ENCODE results near the gene CNIH3. TPM values are rescaled to one million over a fixed set of nuclear protein-coding genes. Genes with fewer than 3 reads are reported as not detected.

The CNIH3 gene
- total RNA-seq, 4 donors from 2014 or later: 0.68 to 1.1 TPM; not detected in 2

GRCh38 chr1:224587051-224587450, 29.1 kb upstream of the CNIH3 start:
- in situ Hi-C loops (cut with MboI; ENCODE audit: low pct_ligation_motif_present in 1 of 4, low pct_unique_long_range_greater_than_20kb in 1 of 4, low sequenced_read_pairs in 3 of 4) (no loop called here), intact Hi-C loops (cut with DNase I; ENCODE audit: low total_unique reads) (no loop called here)
- Histone ChIP-seq H3K27ac (no peak overlapping the region), H3K4me1 (no peaks in the 10 kb centered on the region), H3K27me3 (no peaks in the 10 kb centered on the region), H3K9me3 (no peaks in the 10 kb centered on the region), H3K36me3 (no peaks in the 10 kb centered on the region), H3K4me3 (no peak overlapping the region)
- 83% methylated on average over 3 of the region's 3 CpGs; no CpG with 5 or more reads in 1 of the 2 donors for WGBS, 2 donors (ENCODE audit: low coverage in 1 of 2)
- no peak for DNase-seq
- TF ChIP-seq POLR2A (IDR thresholded peaks at IDR 0.05): no peak
- TF ChIP-seq POLR2AphosphoS5 (IDR thresholded peaks at IDR 0.05): no peak
- TF ChIP-seq EP300 (IDR thresholded peaks at IDR 0.05; ENCODE audit: low read depth): no peak

- Histone ChIP-seq H3K4me3 (no peak overlapping the region), H3K9me3 (no peaks in the 10 kb centered on the region), H3K27ac (no peak overlapping the region), H3K27me3 (no peaks in the 10 kb centered on the region), H3K36me3 (no peaks in the 10 kb centered on the region), H3K4me1 (no peaks in the 10 kb centered on the region)
- no peak for DNase-seq
- in situ Hi-C loops (cut with MboI; ENCODE audit: low pct_ligation_motif_present in 1 of 4, low pct_unique_long_range_greater_than_20kb in 1 of 4, low sequenced_read_pairs in 3 of 4) (no loop called here), intact Hi-C loops (cut with DNase I; ENCODE audit: low total_unique reads) (no loop called here)
- WGBS, 2 donors (ENCODE audit: low coverage in 1 of 2): 63 to 67% methylated on average over 1 of the region's 1 CpG
- TF ChIP-seq CTCF (IDR thresholded peaks at IDR 0.05) (no peak), POLR2AphosphoS5 (IDR thresholded peaks at IDR 0.05) (no peak), EP300 (IDR thresholded peaks at IDR 0.05; ENCODE audit: low read depth) (no peak), POLR2A (IDR thresholded peaks at IDR 0.05) (no peak)
Observed at GRCh38 chr1:224588515-224588914, 27.6 kb upstream of the CNIH3 start.

- WGBS, 2 donors (ENCODE audit: low coverage in 1 of 2): 77 to 85% methylated on average over 6 of the region's 6 CpGs
- intact Hi-C loops (cut with DNase I; ENCODE audit: low total_unique reads) (no loop called here), in situ Hi-C loops (cut with MboI; ENCODE audit: low pct_ligation_motif_present in 1 of 4, low pct_unique_long_range_greater_than_20kb in 1 of 4, low sequenced_read_pairs in 3 of 4) (no loop called here)
- Histone ChIP-seq H3K27ac (no peak overlapping the region), H3K27me3 (no peaks in the 10 kb centered on the region), H3K4me1 (no peaks in the 10 kb centered on the region), H3K36me3 (no peaks in the 10 kb centered on the region), H3K9me3 (no peaks in the 10 kb centered on the region), H3K4me3 (no peak overlapping the region)
- TF ChIP-seq POLR2A (IDR thresholded peaks at IDR 0.05): no peak
- no peak for TF ChIP-seq POLR2AphosphoS5 (IDR thresholded peaks at IDR 0.05)
- TF ChIP-seq EP300 (IDR thresholded peaks at IDR 0.05; ENCODE audit: low read depth): no peak
- TF ChIP-seq CTCF (IDR thresholded peaks at IDR 0.05): no peak
- DNase-seq: no peak
Observed at GRCh38 chr1:224589006-224589405, 27.1 kb upstream of the CNIH3 start.

- H3K27ac ChIP-seq: no peak overlapping the region
- WGBS, 2 donors (ENCODE audit: low coverage in 1 of 2): 100% methylated on average over 1 of the region's 1 CpG
- no peaks in the 10 kb centered on the region for H3K27me3 ChIP-seq
- no peaks in the 10 kb centered on the region for H3K9me3 ChIP-seq
- no peaks in the 10 kb centered on the region for H3K36me3 ChIP-seq
- no peak for DNase-seq
- H3K4me1 ChIP-seq: no peaks in the 10 kb centered on the region
- H3K4me3 ChIP-seq: no peak overlapping the region
- in situ Hi-C loops (cut with MboI; ENCODE audit: low pct_ligation_motif_present in 1 of 4, low pct_unique_long_range_greater_than_20kb in 1 of 4, low sequenced_read_pairs in 3 of 4) (no loop called here), intact Hi-C loops (cut with DNase I; ENCODE audit: low total_unique reads) (no loop called here)
- no peak for TF ChIP-seq POLR2AphosphoS5 (IDR thresholded peaks at IDR 0.05)
- no peak for TF ChIP-seq POLR2A (IDR thresholded peaks at IDR 0.05)
- TF ChIP-seq CTCF (IDR thresholded peaks at IDR 0.05): no peak
- TF ChIP-seq EP300 (IDR thresholded peaks at IDR 0.05; ENCODE audit: low read depth): no peak
Observed at GRCh38 chr1:224591326-224591725, 24.8 kb upstream of the CNIH3 start.
